Type B pancreatic cell (in vitro differentiated cells): Measurements from ENCODE around the gene SPDYA. TPM values are rescaled to one million over a fixed set of nuclear protein-coding genes. Genes with fewer than 3 reads are reported as not detected.

Experiments used
- DNase-seq: peaks from one replicate; pipeline ENCODE4 v3.0.0; 2021; ENCODE audit warnings: mixed read lengths; ENCODE audit not compliant: unreplicated experiment; ENCODE audit errors: extremely low spot score
- H3K27ac Mint-ChIP-seq: 2 replicates; pipeline ENCODE4 v1.8.0; 2021; ENCODE audit warnings: mild to moderate bottlenecking, mixed read lengths
- H3K27me3 Mint-ChIP-seq: 2 replicates; pipeline ENCODE4 v1.8.0; 2021; ENCODE audit warnings: mixed read lengths
- H3K36me3 Mint-ChIP-seq: 2 replicates; pipeline ENCODE4 v1.8.0; 2021; ENCODE audit warnings: mixed read lengths
- H3K4me1 Mint-ChIP-seq: one replicate; pipeline ENCODE4 v1.8.0; 2021; ENCODE audit warnings: mixed read lengths; ENCODE audit not compliant: unreplicated experiment
- H3K4me3 Mint-ChIP-seq: 2 replicates; pipeline ENCODE4 v1.8.0; 2021; ENCODE audit warnings: mild to moderate bottlenecking, mixed read lengths
- H3K9me3 Mint-ChIP-seq: 2 replicates; pipeline ENCODE4 v1.8.0; 2021; ENCODE audit warnings: mixed read lengths
- total RNA-seq: library from RNA; stranded (reverse); gene quantifications from 2 replicates; pipeline ENCODE4 v1.2.1, GENCODE V29; 2021; ENCODE audit warnings: low replicate concordance
- TF ChIP-seq, protein P1 (sequence below): fragments of 200-600 bp; sonication (generic); conservative IDR thresholded peaks from 2 replicates; pipeline ENCODE4 v1.5.0; 2021; ENCODE audit warnings: antibody characterized with exemption, mild to moderate bottlenecking

The SPDYA gene
- total RNA-seq, 1 donor from 2014 or later: 1.3 TPM

GRCh38 chr2:28855193-28855592, 44.6 kb downstream of the SPDYA start:
- TF ChIP-seq, protein P1, sequence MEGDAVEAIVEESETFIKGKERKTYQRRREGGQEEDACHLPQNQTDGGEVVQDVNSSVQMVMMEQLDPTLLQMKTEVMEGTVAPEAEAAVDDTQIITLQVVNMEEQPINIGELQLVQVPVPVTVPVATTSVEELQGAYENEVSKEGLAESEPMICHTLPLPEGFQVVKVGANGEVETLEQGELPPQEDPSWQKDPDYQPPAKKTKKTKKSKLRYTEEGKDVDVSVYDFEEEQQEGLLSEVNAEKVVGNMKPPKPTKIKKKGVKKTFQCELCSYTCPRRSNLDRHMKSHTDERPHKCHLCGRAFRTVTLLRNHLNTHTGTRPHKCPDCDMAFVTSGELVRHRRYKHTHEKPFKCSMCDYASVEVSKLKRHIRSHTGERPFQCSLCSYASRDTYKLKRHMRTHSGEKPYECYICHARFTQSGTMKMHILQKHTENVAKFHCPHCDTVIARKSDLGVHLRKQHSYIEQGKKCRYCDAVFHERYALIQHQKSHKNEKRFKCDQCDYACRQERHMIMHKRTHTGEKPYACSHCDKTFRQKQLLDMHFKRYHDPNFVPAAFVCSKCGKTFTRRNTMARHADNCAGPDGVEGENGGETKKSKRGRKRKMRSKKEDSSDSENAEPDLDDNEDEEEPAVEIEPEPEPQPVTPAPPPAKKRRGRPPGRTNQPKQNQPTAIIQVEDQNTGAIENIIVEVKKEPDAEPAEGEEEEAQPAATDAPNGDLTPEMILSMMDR: no peak
- DNase-seq: no peak
- H3K36me3 Mint-ChIP-seq: peaks cover 16% of the 10 kb centered on the region
- no peak overlapping the region for H3K27ac Mint-ChIP-seq
- no peak overlapping the region for H3K4me3 Mint-ChIP-seq
- H3K9me3 Mint-ChIP-seq: no peaks in the 10 kb centered on the region
- H3K4me1 Mint-ChIP-seq: no peaks in the 10 kb centered on the region
- no peaks in the 10 kb centered on the region for H3K27me3 Mint-ChIP-seq

GRCh38 chr2:28855977-28856376, 45.3 kb downstream of the SPDYA start:
- Mint-ChIP-seq H3K36me3 (peaks cover 21% of the 10 kb centered on the region), H3K4me3 (no peak overlapping the region)

DNA sequence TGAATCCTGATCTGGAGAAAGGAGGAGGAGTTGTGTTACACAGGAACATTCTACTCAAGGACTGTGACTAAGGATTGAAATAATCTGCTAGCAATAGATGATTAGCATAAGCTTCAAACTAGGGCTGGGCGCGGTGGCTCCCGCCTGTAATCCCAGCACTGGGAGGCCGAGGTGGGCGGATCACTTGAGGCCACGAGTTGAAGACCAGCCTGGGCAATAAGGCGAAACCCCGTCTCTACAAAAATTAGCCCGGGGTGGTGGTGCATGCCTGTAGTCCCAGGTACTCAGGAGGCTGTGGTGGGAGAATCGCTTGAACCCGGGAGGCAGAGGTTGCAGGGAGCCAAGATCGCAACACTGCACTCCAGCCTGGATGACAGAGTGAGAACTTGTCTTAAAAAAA, 58.0 kb downstream of the SPDYA start:
- no peaks in the 10 kb centered on the region for H3K27me3 Mint-ChIP-seq
- no peak overlapping the region for H3K27ac Mint-ChIP-seq
- peaks cover 13% of the 10 kb centered on the region for H3K36me3 Mint-ChIP-seq
- no peak for DNase-seq
- TF ChIP-seq, protein P1: no peak
- peak overlapping the region; percentile 77 for H3K4me3 Mint-ChIP-seq
- H3K9me3 Mint-ChIP-seq: no peaks in the 10 kb centered on the region
- peaks cover 26% of the 10 kb centered on the region for H3K4me1 Mint-ChIP-seq

More at GRCh38 chr2:28855977-28856376, 45.3 kb downstream of the SPDYA start:
- TF ChIP-seq, protein P1: no peak
- DNase-seq: no peak
- H3K27me3 Mint-ChIP-seq: no peaks in the 10 kb centered on the region
- H3K4me1 Mint-ChIP-seq: no peaks in the 10 kb centered on the region
- no peaks in the 10 kb centered on the region for H3K9me3 Mint-ChIP-seq
- no peak overlapping the region for H3K27ac Mint-ChIP-seq

DNA sequence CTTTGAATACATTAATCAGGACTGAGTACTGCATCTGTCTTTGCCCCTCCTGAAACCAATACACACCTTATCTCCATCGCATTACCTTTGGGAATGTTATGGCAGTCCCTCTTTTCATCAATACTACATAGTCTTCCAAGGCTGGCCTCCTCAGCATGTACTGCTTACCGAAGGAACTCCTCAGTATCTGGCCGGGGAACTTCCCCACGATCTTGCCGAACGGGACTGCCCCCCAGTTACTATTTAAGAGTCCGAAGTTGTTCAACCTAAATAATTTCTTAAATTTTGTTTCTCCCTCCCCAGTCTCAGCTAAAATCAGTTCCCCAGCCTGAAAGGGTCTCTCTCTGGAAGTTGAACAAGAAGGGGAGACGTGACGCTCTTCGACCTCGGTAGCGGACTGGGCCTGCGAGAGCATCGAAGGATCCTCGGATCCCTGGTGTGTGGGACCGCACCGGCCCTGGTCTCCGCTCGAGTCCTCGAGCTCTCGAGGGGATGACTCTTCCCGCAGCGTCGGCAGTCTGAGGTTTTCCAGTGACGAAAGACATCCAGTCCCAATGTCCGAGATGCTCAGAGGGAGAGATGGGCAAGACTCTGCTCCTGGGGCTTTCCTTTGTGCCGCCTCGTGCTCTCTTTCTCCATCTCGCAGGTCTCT, 59.0 kb downstream of the SPDYA start:
- no peak for DNase-seq
- Mint-ChIP-seq H3K4me3 (peak overlapping the region; percentile 97), H3K27me3 (peaks cover 1% of the 10 kb centered on the region), H3K36me3 (peaks cover 5% of the 10 kb centered on the region), H3K4me1 (peaks cover 26% of the 10 kb centered on the region), H3K27ac (peak overlapping the region; percentile 96), H3K9me3 (no peaks in the 10 kb centered on the region)
- TF ChIP-seq, protein P1: no peak

GRCh38 chr2:28870146-28870891, 59.7 kb downstream of the SPDYA start, which contains the start of gene TRMT61B:
Gene TRMT61B (minus strand): TSS chr2:28870309. CDS start chr2:28870277, 32 bp downstream.
- Mint-ChIP-seq H3K4me3 (peak within 1 kb of the TSS; percentile 97), H3K4me1 (peaks cover 24% of the 10 kb centered on the region), H3K27ac (peak within 1 kb of the TSS; percentile 96), H3K9me3 (no peaks in the 10 kb centered on the region), H3K36me3 (peaks cover 1% of the 10 kb centered on the region), H3K27me3 (peaks cover 8% of the 10 kb centered on the region)
- DNase-seq: peak; percentile 96
- TF ChIP-seq, protein P1: no peak
